ENCODE results near the gene FOXJ1.

The FOXJ1 gene

GRCh38 chr17:76140661-76141211 lies 309 bp downstream of the FOXJ1 start:
- DNase-seq: no peak

GRCh38 chr17:76139801-76140660 lies 1.0 kb downstream of the FOXJ1 start:
- no peak for DNase-seq

- DNase-seq: no peak
Measured at GRCh38 chr17:76138896-76139752, 1.9 kb downstream of the FOXJ1 start.

- no peak for DNase-seq
Measured at GRCh38 chr17:76138234-76138895, 2.7 kb downstream of the FOXJ1 start.

- DNase-seq: no peak
Measured at GRCh38 chr17:76137351-76138233, 3.5 kb downstream of the FOXJ1 start.

- DNase-seq: no peak
Measured at GRCh38 chr17:76137001-76137350, 4.1 kb downstream of the FOXJ1 start.

GRCh38 chr17:76136276-76137000 lies 4.6 kb downstream of the FOXJ1 start:
- DNase-seq: no peak

GRCh38 chr17:76135810-76136188 lies 5.2 kb downstream of the FOXJ1 start:
- no peak for DNase-seq

- no peak for DNase-seq
Measured at GRCh38 chr17:76134911-76135809, 5.9 kb downstream of the FOXJ1 start.

- peak; percentile 41 for DNase-seq
Measured at GRCh38 chr17:76132574-76133338, 8.3 kb downstream of the FOXJ1 start.

- no peak for DNase-seq
Measured at GRCh38 chr17:76131692-76132573, 9.1 kb downstream of the FOXJ1 start.

GRCh38 chr17:76131051-76131691 lies 9.9 kb downstream of the FOXJ1 start:
- DNase-seq: no peak

GRCh38 chr17:76130473-76130872 lies 10.6 kb downstream of the FOXJ1 start:
- DNase-seq: no peak

GRCh38 chr17:76125922-76126321 lies 15.1 kb downstream of the FOXJ1 start:
- DNase-seq: no peak

- no peak for DNase-seq
Measured at GRCh38 chr17:76125391-76125675, 15.7 kb downstream of the FOXJ1 start.

GRCh38 chr17:76124582-76125390 lies 16.3 kb downstream of the FOXJ1 start:
- no peak for DNase-seq
